T-cell (primary cell): ENCODE measurements around the gene ZNF648. TPM values are rescaled to one million over a fixed set of nuclear protein-coding genes. Genes with fewer than 3 reads are reported as not detected.
"Not testable (repeated sequence)": the region's sequence is repeated elsewhere in the genome, so short reads cannot be mapped to it uniquely, and the experiment has no call there.

Experiments
- ATAC-seq, 4 experiments: fragments of 200-7000 bp in 3 of 4; fragments of 150-1000 bp in 1 of 4; cut with Tn5 transposase; replicated peaks in 1 of 4; 1 replicate in 3 of 4; 2 replicates in 1 of 4; pipeline ENCODE4 v1.10.0; 2021; ENCODE audit warnings: moderate library complexity in 3 of 4, mild to moderate bottlenecking in 2 of 4, moderate number of reproducible peaks in 1 of 4
- CTCF ChIA-PET, 2 donors: fragments of 300-600 bp; sonication (Branson Sonifier 250); formaldehyde crosslinking; loops; one replicate each; lab custom pipeline; 2022; ENCODE audit warnings: antibody characterized with exemption in 2 of 2; lab: Charles Lee
- POLR2A ChIA-PET, 2 donors: fragments of 300-600 bp; sonication (Branson Sonifier 250); formaldehyde crosslinking; loops; one replicate each; lab custom pipeline; 2022; ENCODE audit warnings: antibody characterized with exemption in 2 of 2; lab: Charles Lee
- DNase-seq, 35 experiments: peaks; one replicate each; pipeline versions ENCODE4 v3.0.0 to v3.0.0-alpha.2; 2013 to 2023
- H3K27ac ChIP-seq: one replicate; pipeline ENCODE4 v1.5.1; 2013; ENCODE audit warnings: low read length
- H3K27me3 ChIP-seq, 2 experiments: replicated peaks in 1 of 2; 1 replicate in 1 of 2; 2 replicates in 1 of 2; pipeline versions ENCODE4 v1.6.1 to v1.7.0; 2013; ENCODE audit warnings: low read length in 1 of 2, mixed read lengths in 1 of 2; ENCODE audit not compliant: control insufficient read depth in 2 of 2, insufficient read depth in 2 of 2; ENCODE audit errors: extremely low read depth in 1 of 2
- H3K36me3 ChIP-seq, 2 donors: 1 replicate in 1 of 2; 2 replicates in 1 of 2; pipeline versions ENCODE4 v1.6.1 to v1.7.0; 2013; ENCODE audit warnings: low read length in 1 of 2; ENCODE audit not compliant: control insufficient read depth in 2 of 2, insufficient read depth in 1 of 2; ENCODE audit errors: extremely low read depth in 1 of 2
- H3K4me1 ChIP-seq, 2 experiments: 1 replicate in 1 of 2; 2 replicates in 1 of 2; pipeline versions ENCODE4 v1.6.1 to v1.7.0; 2013; ENCODE audit warnings: low read length in 2 of 2, mixed read lengths in 1 of 2; ENCODE audit not compliant: insufficient read depth in 2 of 2, control insufficient read depth in 1 of 2; ENCODE audit errors: extremely low read depth in 1 of 2
- H3K4me3 ChIP-seq, 2 donors: 1 replicate in 1 of 2; 2 replicates in 1 of 2; pipeline versions ENCODE4 v1.5.1 to v1.7.0; 2013; ENCODE audit warnings: mild to moderate bottlenecking in 2 of 2, low read length in 1 of 2, moderate library complexity in 1 of 2; ENCODE audit not compliant: control insufficient read depth in 1 of 2; ENCODE audit errors: extremely low read depth in 1 of 2
- H3K9me3 ChIP-seq: 2 replicates; pipeline ENCODE4 v1.7.0; 2013
- H3K27ac Mint-ChIP-seq, 2 donors: one replicate each; pipeline ENCODE4 v1.8.0; 2020 to 2021; ENCODE audit warnings: mild to moderate bottlenecking in 2 of 2, mixed read lengths in 2 of 2
- H3K27me3 Mint-ChIP-seq, 2 donors: one replicate each; pipeline ENCODE4 v1.8.0; 2021 to 2022; ENCODE audit warnings: mixed read lengths in 2 of 2
- H3K36me3 Mint-ChIP-seq: one replicate; pipeline ENCODE4 v1.8.0; 2021; ENCODE audit warnings: mixed read lengths
- H3K4me1 Mint-ChIP-seq, 3 donors: one replicate each; pipeline ENCODE4 v1.8.0; 2020 to 2022; ENCODE audit warnings: mixed read lengths in 3 of 3, mild to moderate bottlenecking in 1 of 3
- H3K4me3 Mint-ChIP-seq, 3 donors: one replicate each; pipeline ENCODE4 v1.8.0; 2020 to 2022; ENCODE audit warnings: mild to moderate bottlenecking in 3 of 3, mixed read lengths in 3 of 3, moderate library complexity in 3 of 3
- H3K9me3 Mint-ChIP-seq, 3 donors: one replicate each; pipeline ENCODE4 v1.8.0; 2020 to 2022; ENCODE audit warnings: mixed read lengths in 3 of 3
- WGBS: methylation state at CpG from one replicate; pipeline ENCODE4 v1.1.5; 2013; ENCODE audit warnings: missing lambda C conversion rate; ENCODE audit not compliant: insufficient coverage; 5-methylcytosine and 5-hydroxymethylcytosine counted together
- total RNA-seq, 35 experiments: library from RNA in 6 of 35; stranded (reverse) in 6 of 35; fragments of 120-200 nt in 1 of 35; gene quantifications; one replicate each; pipeline versions ENCODE4 v1.2.1 to v1.2.4 and lab custom pipeline; 2013 to 2026

The ZNF648 gene
- total RNA-seq, 5 donors from 2014 or later (not counting 1 experiment from before 2014, with no cell fraction given): not detected

GRCh38 chr1:182098301-182098700 lies 36.8 kb upstream of the ZNF648 start:
- Histone ChIP-seq H3K4me1 (no peaks in the 10 kb centered on the region), H3K27me3 (peaks cover 5 to 7% of the 10 kb centered on the region in 2 experiments), H3K9me3 (no peaks in the 10 kb centered on the region), H3K36me3 (no peaks in the 10 kb centered on the region), H3K27ac (no peak overlapping the region), H3K4me3 (no peak overlapping the region)
- Mint-ChIP-seq H3K4me1 (no peaks in the 10 kb centered on the region), H3K4me3 (no peak overlapping the region), H3K9me3 (peaks cover 0 to 4% (median 0%) of the 10 kb centered on the region in 3 donors), H3K27ac (no peak overlapping the region), H3K36me3 (no peaks in the 10 kb centered on the region), H3K27me3 (peaks cover 3 to 5% of the 10 kb centered on the region in 2 donors)
- WGBS: 82% methylated on average over 2 of the region's 4 CpGs
- POLR2A ChIA-PET: interaction anchor here in 1 of 2 donors (0.6 kb wide), 1 partner anchor 647 kb away, joined by 3 read pairs; no protein-coding TSS in a partner anchor
- no peak for ATAC-seq
- CTCF ChIA-PET: no interaction called here
- DNase-seq: no peak

GRCh38 chr1:182095946-182096345 lies 34.4 kb upstream of the ZNF648 start:
- H3K9me3 Mint-ChIP-seq: peaks cover 0 to 4% (median 0%) of the 10 kb centered on the region in 3 donors
- DNase-seq: no peak
- H3K4me3 Mint-ChIP-seq: no peak overlapping the region
- Histone ChIP-seq H3K9me3 (no peaks in the 10 kb centered on the region), H3K4me1 (no peaks in the 10 kb centered on the region), H3K36me3 (no peaks in the 10 kb centered on the region), H3K4me3 (no peak overlapping the region), H3K27ac (no peak overlapping the region), H3K27me3 (peaks cover 5 to 7% of the 10 kb centered on the region in 2 experiments)
- CTCF ChIA-PET: no interaction called here
- H3K4me1 Mint-ChIP-seq: no peaks in the 10 kb centered on the region
- ATAC-seq: no peak
- POLR2A ChIA-PET: no interaction called here
- no peaks in the 10 kb centered on the region for H3K36me3 Mint-ChIP-seq
- no peak overlapping the region for H3K27ac Mint-ChIP-seq
- WGBS: 62% methylated on average over 2 of the region's 2 CpGs
- H3K27me3 Mint-ChIP-seq: peaks cover 3 to 5% of the 10 kb centered on the region in 2 donors

GRCh38 chr1:182094514-182095005 lies 33.0 kb upstream of the ZNF648 start:
- CTCF ChIA-PET: interaction anchor here in 1 of 2 donors (0.5 to 0.7 kb wide), 4 partner anchors 10 to 1051 kb away, joined by 3 to 6 read pairs (median 4); no protein-coding TSS in a partner anchor
- POLR2A ChIA-PET: interaction anchor here (0.6 kb wide), 2 partner anchors 49 to 488 kb away, joined by 3 to 5 read pairs; no protein-coding TSS in a partner anchor
- not testable (repeated sequence) for H3K27ac ChIP-seq, H3K9me3 Mint-ChIP-seq, H3K4me1 ChIP-seq, H3K4me3 ChIP-seq, H3K36me3 ChIP-seq, ATAC-seq, H3K4me3 Mint-ChIP-seq, H3K27ac Mint-ChIP-seq, H3K27me3 Mint-ChIP-seq, H3K9me3 ChIP-seq, H3K4me1 Mint-ChIP-seq, H3K27me3 ChIP-seq, DNase-seq, H3K36me3 Mint-ChIP-seq
- WGBS: no CpG with 5 or more reads among the region's 5 CpGs

GRCh38 chr1:182093781-182094180 lies 32.3 kb upstream of the ZNF648 start:
- H3K27ac Mint-ChIP-seq: no peak overlapping the region
- ChIA-PET CTCF (no interaction called here), POLR2A (no interaction called here)
- H3K9me3 Mint-ChIP-seq: no peaks in the 10 kb centered on the region
- H3K4me3 Mint-ChIP-seq: no peak overlapping the region
- H3K9me3 ChIP-seq: no peaks in the 10 kb centered on the region
- peaks cover 2 to 10% of the 10 kb centered on the region in 2 experiments for H3K4me1 ChIP-seq
- peaks cover 0 to 5% of the 10 kb centered on the region in 2 donors for H3K27me3 Mint-ChIP-seq
- H3K4me1 Mint-ChIP-seq: peaks cover 7 to 13% (median 12%) of the 10 kb centered on the region in 3 donors
- 80% methylated on average over 1 of the region's 1 CpG for WGBS
- no peaks in the 10 kb centered on the region for H3K36me3 ChIP-seq
- H3K27me3 ChIP-seq: peaks cover 4 to 5% of the 10 kb centered on the region in 2 experiments
- no peak overlapping the region for H3K4me3 ChIP-seq
- no peaks in the 10 kb centered on the region for H3K36me3 Mint-ChIP-seq
- no peak overlapping the region for H3K27ac ChIP-seq
- no peak for ATAC-seq
- no peak for DNase-seq

- H3K27ac ChIP-seq: no peak overlapping the region
- ChIA-PET CTCF (interaction anchor here (0.7 to 1.3 kb wide), 3 partner anchors 10 to 12 kb away, joined by 3 to 5 read pairs (median 3); no protein-coding TSS in a partner anchor), POLR2A (interaction anchor here in 1 of 2 donors (0.6 kb wide), 1 partner anchor 9 kb away, joined by 4 read pairs; no protein-coding TSS in a partner anchor)
- ATAC-seq (no peak), DNase-seq (no peak)
- H3K27me3 Mint-ChIP-seq: peaks cover 0 to 5% of the 10 kb centered on the region in 2 donors
- H3K27ac Mint-ChIP-seq: no peak overlapping the region
- no peaks in the 10 kb centered on the region for H3K9me3 ChIP-seq
- peaks cover 22 to 27% (median 27%) of the 10 kb centered on the region in 3 donors for H3K4me1 Mint-ChIP-seq
- no peaks in the 10 kb centered on the region for H3K9me3 Mint-ChIP-seq
- H3K27me3 ChIP-seq: peaks cover 0 to 5% of the 10 kb centered on the region in 2 experiments
- H3K36me3 ChIP-seq: no peaks in the 10 kb centered on the region
- H3K36me3 Mint-ChIP-seq: no peaks in the 10 kb centered on the region
- 100% methylated on average over 1 of the region's 5 CpGs for WGBS
- H3K4me3 Mint-ChIP-seq: no peak overlapping the region
- H3K4me3 ChIP-seq: no peak overlapping the region
- peaks cover 14 to 25% of the 10 kb centered on the region in 2 experiments for H3K4me1 ChIP-seq
Measured at GRCh38 chr1:182092336-182092735, 30.8 kb upstream of the ZNF648 start.

GRCh38 chr1:182091083-182091482 lies 29.6 kb upstream of the ZNF648 start:
- H3K27ac Mint-ChIP-seq: no peak overlapping the region
- ATAC-seq (no peak), DNase-seq (no peak)
- Histone ChIP-seq H3K27me3 (no peaks in the 10 kb centered on the region), H3K4me1 (peaks cover 22 to 37% of the 10 kb centered on the region in 2 experiments), H3K27ac (no peak overlapping the region), H3K9me3 (no peaks in the 10 kb centered on the region), H3K4me3 (no peak overlapping the region), H3K36me3 (no peaks in the 10 kb centered on the region)
- peaks cover 0 to 5% of the 10 kb centered on the region in 2 donors for H3K27me3 Mint-ChIP-seq
- no peaks in the 10 kb centered on the region for H3K9me3 Mint-ChIP-seq
- POLR2A ChIA-PET: interaction anchor here in 1 of 2 donors (0.6 kb wide), 1 partner anchor 1343 kb away, joined by 4 read pairs; no protein-coding TSS in a partner anchor
- H3K4me3 Mint-ChIP-seq: no peak overlapping the region
- H3K4me1 Mint-ChIP-seq: peaks cover 34 to 40% (median 39%) of the 10 kb centered on the region in 3 donors
- 84% methylated on average over 2 of the region's 2 CpGs for WGBS
- H3K36me3 Mint-ChIP-seq: no peaks in the 10 kb centered on the region
- CTCF ChIA-PET: interaction anchor here in 1 of 2 donors (0.6 to 0.8 kb wide), 2 partner anchors 10 to 186 kb away, joined by 4 read pairs; no protein-coding TSS in a partner anchor
